Medulla oblongata (tissue), 1 donor: ENCODE data around the gene ACTRT2.

Experiments
- DNase-seq: peaks from one replicate; pipeline ENCODE4 v3.0.0-alpha.2; 2015; ENCODE audit errors: extremely low spot score

The ACTRT2 gene

GRCh38 chr1:2983706-2984398, 37.4 kb upstream of the ACTRT2 start:
- no peak for DNase-seq

- DNase-seq, result no peak
Observed at GRCh38 chr1:2984399-2985061, 36.7 kb upstream of the ACTRT2 start.

GRCh38 chr1:2985067-2985561, 36.2 kb upstream of the ACTRT2 start:
- DNase-seq, result peak; percentile 71

GRCh38 chr1:2985694-2986548, 35.3 kb upstream of the ACTRT2 start:
- no peak for DNase-seq

GRCh38 chr1:2986549-2987305, 34.5 kb upstream of the ACTRT2 start:
- no peak for DNase-seq

- DNase-seq, result peak; percentile 42
Observed at GRCh38 chr1:2987773-2988172, 33.5 kb upstream of the ACTRT2 start.

- DNase-seq, result peak; percentile 74
Observed at GRCh38 chr1:2988256-2988655, 33.0 kb upstream of the ACTRT2 start.

GRCh38 chr1:2989185-2989584, 32.1 kb upstream of the ACTRT2 start:
- DNase-seq, result no peak

- no peak for DNase-seq
Observed at GRCh38 chr1:2989976-2990375, 31.3 kb upstream of the ACTRT2 start.

GRCh38 chr1:2990376-2991115, 30.7 kb upstream of the ACTRT2 start:
- DNase-seq, result no peak

- DNase-seq, result no peak
Observed at GRCh38 chr1:2991753-2992495, 29.3 kb upstream of the ACTRT2 start.

GRCh38 chr1:2998503-2999100, 22.7 kb upstream of the ACTRT2 start:
- DNase-seq, result no peak

- no peak for DNase-seq
Observed at GRCh38 chr1:2999138-2999537, 22.1 kb upstream of the ACTRT2 start.

GRCh38 chr1:2999571-2999970, 21.7 kb upstream of the ACTRT2 start:
- DNase-seq, result no peak

GRCh38 chr1:3000214-3000613, 21.1 kb upstream of the ACTRT2 start:
- no peak for DNase-seq

- no peak for DNase-seq
Observed at GRCh38 chr1:3000671-3001470, 20.4 kb upstream of the ACTRT2 start.

- DNase-seq, result no peak
Observed at GRCh38 chr1:3001471-3002348, 19.6 kb upstream of the ACTRT2 start.
